ENCODE results near the gene FAT1. TPM values are rescaled to one million over a fixed set of nuclear protein-coding genes. Genes with fewer than 3 reads are reported as not detected.
A peak's percentile ranks its signal among the peaks of the same experiment; 100 is the strongest.
"Not testable (repeated sequence)": the region's sequence is repeated elsewhere in the genome, so short reads cannot be mapped to it uniquely, and the experiment has no call there.

Gene FAT1
- total RNA-seq, 2 donors from 2014 or later: 70.3 to 89.5 TPM

- Histone ChIP-seq H3K36me3 (no peaks in the 10 kb centered on the region), H3K27ac (no peak overlapping the region), H3K27me3 (no peaks in the 10 kb centered on the region), H3K4me3 (no peak overlapping the region), H3K9me3 (no peaks in the 10 kb centered on the region), H3K4me1 (peaks cover 0 to 11% of the 10 kb centered on the region in 2 donors)
- peak; percentile 48 to 70 for TF ChIP-seq CTCF (IDR thresholded peaks at IDR 0.05)
- no peak for DNase-seq (ENCODE audit: low spot score)
These were observed 54.4 kb downstream of the FAT1 start for GRCh38 chr4:186669159-186669731.

DNA sequence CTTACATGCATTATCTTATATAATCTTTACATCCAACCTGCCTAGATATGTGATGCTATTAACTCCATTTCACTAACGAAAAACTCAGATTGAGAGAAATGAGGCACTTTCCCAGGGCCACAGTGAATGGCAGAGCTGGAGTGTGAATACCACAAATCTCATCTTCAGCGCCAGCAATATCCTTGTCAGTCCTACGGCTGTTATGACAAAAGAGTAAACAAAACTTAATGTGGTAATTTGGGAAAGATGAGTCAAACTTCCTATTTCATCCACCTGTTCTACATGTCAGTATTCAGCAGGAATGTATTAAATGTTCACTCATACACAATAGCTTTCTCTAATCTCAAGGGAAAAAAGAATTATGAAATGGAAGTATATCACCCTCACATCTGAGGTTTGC is 56.9 kb downstream of the FAT1 start:
- Histone ChIP-seq H3K27ac (no peak overlapping the region), H3K27me3 (no peaks in the 10 kb centered on the region)

GRCh38 chr4:186666252-186666651 is 57.4 kb downstream of the FAT1 start:
- Histone ChIP-seq H3K4me1 (peaks cover 0 to 11% of the 10 kb centered on the region in 2 donors), H3K27me3 (no peaks in the 10 kb centered on the region), H3K36me3 (peaks cover 12% of the 10 kb centered on the region), H3K4me3 (no peak overlapping the region), H3K9me3 (no peaks in the 10 kb centered on the region), H3K27ac (no peak overlapping the region)
- TF ChIP-seq CTCF (IDR thresholded peaks at IDR 0.05): no peak
- DNase-seq (ENCODE audit: low spot score): no peak

More for the DNA sequence above, 56.9 kb downstream of the FAT1 start:
- no peaks in the 10 kb centered on the region for H3K9me3 ChIP-seq
- H3K4me3 ChIP-seq: no peak overlapping the region
- peaks cover 7% of the 10 kb centered on the region for H3K36me3 ChIP-seq
- peaks cover 0 to 11% of the 10 kb centered on the region in 2 donors for H3K4me1 ChIP-seq
- no peak for TF ChIP-seq CTCF (IDR thresholded peaks at IDR 0.05)
- no peak for DNase-seq (ENCODE audit: low spot score)

DNA sequence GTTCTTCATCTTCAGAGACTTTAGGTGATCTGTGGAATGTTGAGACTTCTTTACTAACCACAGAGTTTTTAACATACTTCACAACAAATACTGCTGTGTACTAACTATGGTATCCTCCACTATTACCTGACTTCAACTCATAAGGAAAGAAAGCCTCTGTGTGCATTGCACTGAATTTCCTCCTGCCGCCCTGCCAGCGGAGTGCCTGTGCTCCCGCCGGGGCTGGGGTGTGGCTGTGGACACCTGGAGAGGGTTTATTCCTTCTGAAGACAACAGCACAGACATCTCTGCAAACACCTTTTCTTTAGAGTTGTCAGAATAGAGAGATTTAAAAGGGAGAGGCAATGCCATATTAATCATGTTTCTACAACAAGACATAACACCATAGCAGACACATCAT is 63.3 kb downstream of the FAT1 start:
- H3K36me3 ChIP-seq: peaks cover 27% of the 10 kb centered on the region
- H3K9me3 ChIP-seq: no peaks in the 10 kb centered on the region
- no peak for TF ChIP-seq CTCF (IDR thresholded peaks at IDR 0.05)
- no peaks in the 10 kb centered on the region for H3K27me3 ChIP-seq
- H3K4me3 ChIP-seq: no peak overlapping the region
- no peak for DNase-seq (ENCODE audit: low spot score)
- no peaks in the 10 kb centered on the region for H3K4me1 ChIP-seq
- no peak overlapping the region for H3K27ac ChIP-seq

DNA sequence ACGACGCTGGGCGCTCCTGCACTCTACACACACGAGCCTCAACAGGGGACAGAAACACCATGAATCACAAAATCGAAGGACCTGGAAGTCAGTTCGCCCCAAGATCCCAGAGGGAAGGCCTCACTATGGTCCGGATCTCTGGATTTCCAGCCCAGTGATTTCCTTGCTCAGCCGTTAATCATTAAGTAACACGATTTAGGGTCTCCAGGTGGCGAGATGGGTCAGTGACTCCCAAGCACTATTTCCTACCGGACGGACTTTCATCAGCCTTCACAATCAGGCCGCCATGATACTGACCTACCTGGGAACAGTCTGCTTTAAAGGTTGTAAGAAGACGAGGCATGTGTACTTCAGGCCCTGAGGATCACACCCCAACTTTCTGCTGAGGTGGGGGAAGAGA is 63.7 kb downstream of the FAT1 start:
- peaks cover 27% of the 10 kb centered on the region for H3K36me3 ChIP-seq
- no peaks in the 10 kb centered on the region for H3K9me3 ChIP-seq
- no peak for TF ChIP-seq CTCF (IDR thresholded peaks at IDR 0.05)
- no peak for DNase-seq (ENCODE audit: low spot score)
- no peak overlapping the region for H3K4me3 ChIP-seq
- no peaks in the 10 kb centered on the region for H3K27me3 ChIP-seq
- H3K4me1 ChIP-seq: no peaks in the 10 kb centered on the region
- no peak overlapping the region for H3K27ac ChIP-seq

DNA sequence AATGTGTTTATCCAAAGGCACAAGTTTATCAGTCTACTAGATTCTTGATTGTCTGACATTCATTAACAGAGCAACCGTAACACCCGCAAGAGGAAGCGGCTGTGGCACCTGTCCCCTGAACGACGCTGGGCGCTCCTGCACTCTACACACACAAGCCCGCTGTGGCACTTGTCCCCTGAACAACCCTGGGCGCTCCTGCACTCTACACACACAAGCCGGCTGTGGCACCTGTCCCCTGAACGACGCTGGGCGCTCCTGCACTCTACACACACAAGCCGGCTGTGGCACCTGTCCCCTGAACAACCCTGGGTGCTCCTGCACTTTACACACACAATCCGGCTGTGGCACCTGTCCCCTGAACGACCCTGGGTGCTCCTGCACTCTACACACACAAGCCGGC is 64.2 kb downstream of the FAT1 start:
- not testable (repeated sequence) for H3K4me1 ChIP-seq; H3K9me3 ChIP-seq; H3K27ac ChIP-seq; H3K4me3 ChIP-seq; DNase-seq (ENCODE audit: low spot score); H3K27me3 ChIP-seq
- peaks cover 27% of the 10 kb centered on the region for H3K36me3 ChIP-seq
